Measurements from ENCODE around the gene CARM1.
"Not testable (repeated sequence)": the region's sequence is repeated elsewhere in the genome, so short reads cannot be mapped to it uniquely, and the experiment has no call there.

The CARM1 gene

DNA sequence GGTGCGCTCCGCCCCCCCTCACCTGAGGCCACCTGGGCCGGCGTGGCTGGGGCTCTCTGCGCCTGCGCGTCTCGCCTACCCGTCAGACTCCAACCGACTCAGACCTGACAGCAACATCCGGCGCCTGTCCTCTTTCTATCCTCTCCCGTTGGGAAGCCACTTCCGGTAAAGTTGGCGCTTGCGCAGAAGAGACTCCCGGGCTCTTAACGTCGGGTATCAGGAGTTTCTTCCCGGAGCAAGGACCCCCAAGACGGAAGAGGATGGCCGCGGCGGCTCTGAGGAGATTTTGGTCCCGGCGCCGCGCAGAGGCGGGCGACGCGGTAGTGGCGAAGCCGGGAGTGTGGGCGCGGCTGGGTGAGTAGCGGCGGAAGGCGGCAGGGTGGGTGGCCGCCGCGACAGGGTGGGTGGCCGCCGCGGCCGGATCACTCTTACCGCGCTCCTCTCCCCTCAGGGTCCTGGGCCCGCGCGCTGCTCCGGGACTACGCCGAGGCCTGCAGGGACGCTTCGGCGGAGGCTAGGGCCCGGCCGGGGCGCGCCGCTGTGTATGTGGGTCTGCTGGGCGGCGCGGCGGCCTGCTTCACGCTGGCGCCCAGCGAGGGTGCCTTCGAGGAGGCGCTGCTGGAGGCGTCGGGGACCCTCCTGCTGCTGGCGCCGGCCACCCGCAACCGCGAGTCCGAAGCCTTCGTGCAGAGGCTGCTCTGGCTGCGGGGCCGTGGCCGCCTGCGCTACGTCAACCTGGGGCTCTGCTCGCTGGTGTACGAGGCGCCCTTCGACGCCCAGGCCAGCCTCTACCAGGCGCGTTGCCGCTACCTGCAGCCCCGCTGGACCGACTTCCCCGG is 57.4 kb downstream of the CARM1 start, which contains the start of the genes TIMM29 and YIPF2:
Gene TIMM29 (plus strand): TSS at position 249 of the 839 bp plus-strand sequence. CDS start 12 bp downstream, at position 261.
Gene YIPF2 (minus strand): TSS at position 77 of the 839 bp plus-strand sequence. CDS start 229 bp downstream, outside the sequence.
- DNase-seq (ENCODE audit: low read depth), result peak; percentile 93

DNA sequence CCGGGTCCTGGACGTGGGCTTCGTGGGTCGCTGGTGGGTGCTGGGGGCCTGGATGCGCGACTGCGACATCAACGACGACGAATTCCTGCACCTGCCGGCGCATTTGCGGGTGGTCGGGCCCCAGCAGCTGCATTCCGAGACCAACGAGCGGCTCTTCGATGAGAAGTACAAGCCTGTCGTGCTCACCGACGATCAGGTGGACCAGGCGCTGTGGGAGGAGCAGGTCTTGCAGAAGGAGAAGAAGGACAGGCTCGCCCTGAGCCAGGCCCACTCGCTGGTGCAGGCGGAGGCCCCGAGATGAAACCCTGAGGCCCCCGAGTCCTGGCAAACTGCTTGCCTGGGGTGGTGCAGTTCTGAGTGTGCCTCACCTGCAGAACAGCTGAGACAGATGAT is 58.0 kb downstream of the CARM1 start:
- no peak for DNase-seq (ENCODE audit: low read depth)

DNA sequence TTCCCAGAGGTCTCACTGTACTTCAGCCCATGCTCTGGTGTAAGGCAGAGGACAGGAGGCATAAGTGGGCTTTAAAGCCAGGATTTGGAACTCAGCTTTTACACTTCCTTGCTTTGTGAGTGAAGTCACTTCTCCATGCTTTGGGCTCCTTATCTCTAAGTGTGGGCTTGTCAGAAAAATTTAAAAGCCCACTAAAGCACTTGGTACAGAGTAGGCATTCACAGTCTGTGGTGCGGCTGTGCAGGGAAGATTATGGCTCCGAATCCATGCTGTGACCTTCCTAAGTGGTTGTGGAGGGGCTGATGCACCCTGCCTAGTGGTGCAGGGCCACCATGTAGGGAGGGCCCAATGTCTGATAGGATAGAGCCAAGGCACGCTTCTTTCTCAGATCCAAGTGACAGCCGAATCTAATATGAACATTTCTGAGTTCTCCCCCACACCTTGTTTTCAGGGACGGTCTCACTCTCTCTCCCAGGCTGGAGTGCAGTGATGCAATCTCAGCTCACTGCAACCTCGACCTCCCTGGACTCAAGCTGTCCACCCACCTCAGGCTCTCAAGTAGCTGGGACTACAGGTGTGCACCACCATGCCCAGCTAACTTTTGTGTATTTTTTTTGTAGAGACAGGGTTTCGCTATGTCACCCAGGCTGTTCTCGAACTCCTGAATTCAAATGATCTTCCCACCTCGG is 64.2 kb downstream of the CARM1 start:
- DNase-seq (ENCODE audit: low read depth), result no peak

DNA sequence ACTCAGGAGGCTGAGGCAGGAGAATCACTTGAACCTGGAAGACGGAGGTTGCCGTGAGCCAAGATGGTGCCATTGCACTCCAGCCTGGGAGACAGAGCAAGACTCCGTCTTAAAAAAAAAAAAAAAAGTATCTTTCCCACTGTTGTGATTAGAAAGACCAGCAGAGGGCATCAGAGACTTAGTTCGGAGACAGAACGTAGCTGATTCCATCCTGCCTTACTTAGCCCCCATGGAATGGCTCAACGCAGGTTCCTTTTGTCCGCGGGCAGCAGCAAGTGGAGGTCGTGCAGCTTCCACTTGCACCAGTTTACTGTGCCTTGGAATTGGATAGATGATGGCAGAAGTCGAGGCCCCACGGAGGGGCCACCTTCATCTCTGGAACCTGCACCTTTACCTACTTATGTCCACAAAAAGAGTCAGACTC is 65.3 kb downstream of the CARM1 start:
- no peak for DNase-seq (ENCODE audit: low read depth)

DNA sequence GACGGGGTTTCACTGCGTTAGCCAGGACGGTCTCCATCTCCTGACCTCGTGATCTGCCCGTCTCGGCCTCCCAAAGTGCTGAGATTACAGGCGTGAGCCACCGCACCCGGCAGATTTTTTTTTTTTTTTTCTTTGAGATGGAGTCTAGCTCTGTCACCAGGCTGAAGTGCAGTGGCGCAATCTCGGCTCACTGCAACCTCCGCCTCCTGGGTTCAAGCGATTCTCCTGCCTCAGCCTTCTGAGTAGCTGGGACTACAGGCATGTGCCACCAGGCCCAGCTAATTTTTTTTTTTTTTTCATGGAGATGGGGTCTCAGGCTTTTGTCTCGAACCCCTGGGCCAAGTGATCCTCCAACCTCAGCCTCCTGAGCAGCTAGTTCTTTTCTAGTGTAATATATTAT is 70.3 kb downstream of the CARM1 start:
- not testable (repeated sequence) for DNase-seq (ENCODE audit: low read depth)

DNA sequence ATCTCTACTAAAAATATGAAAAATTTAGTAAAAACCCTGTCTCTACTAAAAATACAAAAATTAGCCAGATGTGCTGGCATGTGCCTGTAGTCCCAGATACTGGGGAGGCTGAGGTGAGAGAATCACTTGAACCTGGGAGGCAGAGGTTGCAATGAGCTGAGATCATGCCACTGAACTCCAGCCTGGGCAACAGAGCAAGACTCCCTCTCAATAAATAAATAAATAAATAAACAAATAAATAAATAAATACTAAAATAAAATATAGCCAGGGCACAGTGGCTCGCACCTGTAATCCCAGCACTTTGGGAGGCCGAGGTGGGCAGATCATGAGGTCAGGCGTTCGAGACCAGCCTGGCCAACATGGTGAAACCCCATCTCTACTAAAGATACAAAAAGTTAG is 72.1 kb downstream of the CARM1 start:
- DNase-seq (ENCODE audit: low read depth), result not testable (repeated sequence)

DNA sequence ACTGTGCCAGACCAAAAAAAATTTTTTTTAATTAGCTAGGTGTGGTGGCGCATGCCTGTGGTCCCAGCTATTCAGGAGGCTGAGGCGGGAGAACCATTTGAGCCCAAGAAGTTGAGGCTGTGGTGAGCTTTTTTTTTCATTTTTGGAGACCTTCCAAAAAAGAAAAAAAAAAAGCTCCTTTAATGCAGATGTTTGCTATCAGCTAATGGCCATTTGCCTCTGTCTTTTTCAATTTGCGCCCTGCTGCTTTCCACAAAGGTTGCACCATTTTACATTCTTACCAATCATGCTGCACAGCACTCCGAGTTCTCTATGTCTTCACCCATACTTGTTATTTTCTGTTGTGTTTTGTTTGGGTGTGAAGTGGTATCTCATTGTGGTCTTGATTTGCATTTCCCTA is 73.9 kb downstream of the CARM1 start:
- no peak for DNase-seq (ENCODE audit: low read depth)

DNA sequence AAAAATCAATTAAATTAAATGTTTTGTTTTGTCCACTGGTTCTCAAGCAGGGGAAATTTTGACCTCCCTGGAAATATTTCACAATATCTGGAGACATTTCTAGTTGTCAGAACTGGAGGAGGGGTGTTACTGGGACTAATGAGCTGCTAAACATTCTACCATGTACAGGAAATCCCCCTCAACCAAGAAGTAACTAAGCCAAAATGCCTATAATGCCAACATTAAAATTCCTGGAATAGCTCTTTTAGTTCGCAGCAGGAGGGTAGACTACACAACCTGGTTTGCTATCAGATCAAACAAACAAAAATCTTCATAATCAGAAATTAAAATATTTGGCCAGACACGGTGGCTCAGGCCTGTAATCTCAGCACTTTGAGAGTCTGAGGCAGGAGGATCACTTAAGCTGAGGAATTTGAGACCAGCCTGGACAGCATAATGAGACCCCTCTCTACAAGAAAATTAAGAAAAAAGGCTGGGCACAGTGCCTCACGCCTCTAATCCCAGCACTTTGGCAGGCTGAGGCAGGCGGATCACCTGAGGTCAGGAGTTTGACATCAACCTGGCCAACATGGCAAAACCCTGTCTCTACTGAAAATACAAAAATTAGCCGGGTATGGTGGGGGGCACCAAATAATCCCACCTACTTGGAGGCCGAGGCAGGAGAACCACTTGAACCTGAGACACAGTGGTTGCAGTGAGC is 75.8 kb downstream of the CARM1 start:
- no peak for DNase-seq (ENCODE audit: low read depth)

DNA sequence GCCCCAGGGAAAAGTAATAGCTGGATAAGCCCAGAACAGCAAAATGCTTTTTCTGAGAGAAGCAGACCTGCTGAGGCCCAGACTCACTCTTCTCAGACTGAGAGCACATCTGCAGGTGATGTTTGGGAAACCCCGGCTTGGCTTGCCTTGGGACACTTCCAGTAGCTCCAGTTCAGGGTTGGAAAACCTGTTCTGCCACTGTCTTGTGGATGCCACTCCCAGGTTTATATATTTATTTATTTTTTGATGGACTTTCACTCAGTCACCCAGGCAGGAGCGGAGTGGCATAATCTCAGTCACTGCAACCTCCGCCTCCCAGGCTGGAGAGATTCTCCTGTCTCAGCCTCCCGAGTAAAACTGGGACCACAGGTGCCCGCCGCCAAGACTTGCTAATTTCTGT is 81.5 kb downstream of the CARM1 start:
- no peak for DNase-seq (ENCODE audit: low read depth)

DNA sequence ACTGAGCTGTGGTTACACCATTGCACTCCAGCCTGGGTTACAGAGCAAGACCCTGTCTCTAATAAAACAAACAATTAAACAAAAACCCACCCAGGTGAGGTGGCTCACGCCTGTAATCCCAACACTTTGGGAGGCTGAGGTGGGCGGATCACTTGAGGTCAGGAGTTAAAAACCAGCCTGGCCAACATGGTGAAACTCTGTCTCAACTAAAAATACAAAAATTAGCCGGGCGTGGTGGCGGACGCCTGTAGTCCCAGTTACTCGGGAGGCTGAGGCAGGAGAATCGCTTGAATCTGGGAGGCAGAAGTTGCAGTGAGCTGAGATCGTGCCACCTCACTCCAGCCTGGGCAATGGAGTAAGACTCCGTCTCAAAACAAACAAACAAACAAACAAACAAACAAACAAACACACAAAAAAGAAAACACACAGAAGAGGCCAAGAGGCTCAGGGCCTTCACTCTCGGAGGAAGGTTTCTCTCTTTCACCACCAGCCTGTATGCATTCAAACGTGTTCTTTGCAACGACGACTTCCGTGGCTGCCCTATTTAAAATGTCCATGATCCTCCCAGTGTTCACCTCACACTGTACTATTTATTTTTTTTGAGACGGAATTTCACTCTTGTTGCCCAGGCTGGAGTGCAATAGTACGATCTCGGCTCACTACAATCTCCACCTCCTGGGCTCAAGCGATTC is 88.1 kb downstream of the CARM1 start:
- not testable (repeated sequence) for DNase-seq (ENCODE audit: low read depth)

DNA sequence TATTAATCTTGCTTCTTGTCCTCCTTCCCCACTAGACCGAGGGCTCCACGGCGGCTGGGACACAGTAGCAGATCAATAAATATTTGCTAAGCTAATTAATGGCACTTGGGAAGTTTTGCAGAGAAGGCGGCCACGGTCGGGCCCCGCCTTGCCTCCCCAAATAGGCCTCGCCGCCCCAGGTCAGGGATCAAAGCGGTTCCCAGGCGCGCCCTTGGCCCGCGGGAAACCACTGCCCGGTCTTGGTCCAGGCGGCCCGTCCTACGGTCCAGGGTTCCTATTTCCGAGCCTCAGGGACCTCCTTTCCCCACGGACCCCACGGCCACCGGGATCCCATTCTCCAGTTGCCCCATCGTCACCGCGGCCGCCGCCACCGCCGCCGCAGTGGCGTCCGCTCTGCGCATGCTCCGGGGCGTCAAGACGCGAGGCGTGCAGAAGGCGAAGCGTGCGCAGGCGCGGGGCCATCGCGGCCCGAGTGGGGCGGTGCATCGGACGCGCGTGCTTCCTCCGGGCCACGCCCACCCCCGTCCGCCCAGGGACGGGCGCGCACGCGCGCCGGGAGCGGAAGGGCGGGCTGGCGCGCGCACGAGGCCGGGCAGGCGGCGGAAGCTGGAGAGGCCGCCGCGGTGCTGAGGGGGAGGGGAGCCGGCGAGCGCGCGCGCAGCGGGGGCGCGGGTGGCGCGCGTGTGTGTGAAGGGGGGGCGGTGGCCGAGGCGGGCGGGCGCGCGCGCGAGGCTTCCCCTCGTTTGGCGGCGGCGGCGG is 89.1 kb downstream of the CARM1 start, which contains the start of gene SMARCA4:
Gene SMARCA4 (plus strand): TSS at position 717 of the 759 bp plus-strand sequence. CDS start 23,122 bp downstream, outside the sequence.
- DNase-seq (ENCODE audit: low read depth), result peak; percentile 72

DNA sequence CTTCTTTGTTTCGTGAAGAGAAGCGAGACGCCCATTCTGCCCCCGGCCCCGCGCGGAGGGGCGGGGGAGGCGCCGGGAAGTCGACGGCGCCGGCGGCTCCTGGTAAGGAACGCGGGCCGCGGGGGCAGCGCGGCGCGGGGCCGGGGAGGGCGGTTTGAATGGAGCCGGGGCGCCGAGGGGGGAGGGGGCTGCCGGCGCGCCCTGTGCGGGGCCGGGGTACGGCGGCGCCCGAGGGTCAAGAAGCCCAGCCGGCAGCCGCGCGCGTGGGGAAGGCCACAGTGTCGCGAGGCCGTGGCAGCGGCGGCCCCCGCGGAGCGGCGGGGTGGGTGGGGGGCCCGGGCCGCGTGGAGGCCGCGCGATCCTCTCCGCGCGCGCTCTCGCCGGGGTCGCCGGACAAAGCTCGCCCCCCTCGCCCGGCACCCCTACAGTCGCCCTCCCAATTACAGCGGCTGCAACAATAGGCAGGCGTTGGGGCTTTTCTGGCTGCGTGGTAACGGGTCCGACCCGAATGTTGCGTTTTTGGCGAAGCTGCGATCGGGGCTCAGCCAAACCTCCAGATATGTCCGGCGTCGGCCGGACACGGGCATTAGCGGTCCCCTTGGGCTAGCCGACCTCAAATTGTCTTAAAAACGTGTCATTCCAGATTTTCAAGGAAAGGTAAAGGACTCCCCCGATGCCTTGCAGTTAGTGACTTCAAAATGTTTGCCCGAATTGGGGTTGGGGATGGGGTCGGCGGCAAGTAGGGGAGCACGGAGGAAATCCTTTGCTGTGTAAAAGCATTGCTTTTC is 89.9 kb downstream of the CARM1 start:
- DNase-seq (ENCODE audit: low read depth), result no peak

DNA sequence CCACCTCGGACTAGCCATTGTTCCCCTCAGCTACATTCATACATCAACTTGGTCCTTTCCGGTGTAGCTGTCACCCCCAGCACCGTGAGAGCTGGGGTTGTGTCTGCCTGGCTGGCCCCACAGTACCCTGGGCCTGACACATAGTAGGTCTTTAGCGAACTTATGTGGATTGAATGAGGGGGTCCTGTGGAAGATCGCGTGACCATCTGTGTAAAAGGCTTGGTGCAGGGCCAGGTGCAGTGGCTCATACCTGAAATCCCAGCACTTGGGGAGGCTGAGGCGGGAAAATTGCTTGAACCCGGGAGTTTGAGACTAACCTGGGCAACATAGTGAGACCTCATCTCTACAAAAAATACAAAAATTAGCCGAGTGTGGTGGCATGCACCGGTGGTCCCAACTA is 91.5 kb downstream of the CARM1 start:
- no peak for DNase-seq (ENCODE audit: low read depth)

DNA sequence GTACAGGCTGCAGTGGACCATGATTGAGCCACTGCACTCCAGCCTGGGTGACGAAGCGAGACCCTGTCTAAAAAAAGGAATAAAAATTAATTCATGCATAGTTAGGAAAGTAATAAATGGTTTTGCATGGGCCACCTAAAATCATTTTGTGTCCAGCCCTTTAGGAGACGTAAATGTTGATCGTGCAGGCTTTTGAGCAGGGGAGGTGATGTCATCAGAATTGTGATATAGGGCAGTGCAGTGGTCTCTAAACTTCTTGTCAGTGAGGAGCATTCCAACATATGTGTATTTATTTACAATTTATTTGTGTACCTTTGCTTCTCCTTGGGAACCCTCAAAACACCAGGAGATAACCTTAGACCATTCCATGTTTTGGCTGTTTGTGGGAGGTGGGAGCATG is 92.5 kb downstream of the CARM1 start:
- DNase-seq (ENCODE audit: low read depth), result no peak

DNA sequence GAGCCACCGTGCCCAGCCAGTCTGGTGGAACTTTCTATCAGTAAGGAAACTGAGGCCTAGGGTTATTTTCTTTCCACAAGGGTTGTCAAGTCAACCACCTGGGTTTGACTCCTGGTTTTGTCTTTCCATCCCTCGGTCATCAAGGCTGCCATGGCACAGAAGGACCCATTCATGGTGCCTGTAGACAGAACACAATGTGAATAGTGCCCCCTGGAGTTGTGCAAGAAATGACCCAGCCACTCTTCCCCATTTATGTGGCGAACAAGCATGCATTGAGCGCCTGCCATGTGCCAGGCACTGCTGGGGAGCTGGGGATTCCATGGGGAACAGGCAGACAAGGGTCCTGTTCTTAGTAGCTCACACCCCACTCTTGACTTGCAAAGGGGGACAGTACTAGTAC is 93.5 kb downstream of the CARM1 start:
- DNase-seq (ENCODE audit: low read depth), result no peak

DNA sequence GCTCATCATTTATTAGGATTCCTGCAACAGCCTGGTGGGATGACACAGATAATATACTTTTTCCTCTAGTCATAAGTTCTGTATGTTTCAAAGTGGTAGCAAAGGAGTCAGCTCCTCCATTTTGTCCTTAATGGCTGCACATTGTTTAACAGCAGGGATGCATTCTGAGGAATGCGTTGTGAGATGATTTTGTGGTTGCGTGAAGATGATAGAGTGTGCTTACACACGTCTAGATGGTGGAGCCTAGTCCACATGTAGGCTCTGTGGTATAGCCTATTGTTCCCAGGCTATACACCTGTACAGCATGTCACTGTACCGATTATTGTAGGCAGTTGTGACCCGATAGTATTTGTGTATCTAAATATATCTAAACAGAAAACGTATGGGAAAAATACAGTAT is 94.0 kb downstream of the CARM1 start:
- no peak for DNase-seq (ENCODE audit: low read depth)

DNA sequence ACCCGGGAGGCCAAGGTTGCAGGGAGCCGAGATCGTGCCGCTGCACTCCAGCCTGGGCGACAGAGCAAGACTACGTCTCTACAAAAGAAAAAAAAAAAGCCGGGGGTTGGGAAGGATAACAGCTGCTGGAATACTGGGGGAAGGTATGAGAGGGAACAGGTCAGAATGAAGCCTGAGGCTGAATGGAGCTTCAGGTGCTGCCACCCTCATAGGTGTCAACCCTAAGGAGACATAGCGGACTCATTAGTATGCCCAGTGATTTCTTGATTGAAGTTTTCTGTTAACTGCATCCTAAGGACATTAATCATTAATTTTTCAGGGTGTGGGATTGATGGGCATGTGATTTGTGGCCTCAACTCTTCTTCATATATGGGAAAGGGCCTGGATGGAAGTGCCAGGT is 95.5 kb downstream of the CARM1 start:
- no peak for DNase-seq (ENCODE audit: low read depth)

DNA sequence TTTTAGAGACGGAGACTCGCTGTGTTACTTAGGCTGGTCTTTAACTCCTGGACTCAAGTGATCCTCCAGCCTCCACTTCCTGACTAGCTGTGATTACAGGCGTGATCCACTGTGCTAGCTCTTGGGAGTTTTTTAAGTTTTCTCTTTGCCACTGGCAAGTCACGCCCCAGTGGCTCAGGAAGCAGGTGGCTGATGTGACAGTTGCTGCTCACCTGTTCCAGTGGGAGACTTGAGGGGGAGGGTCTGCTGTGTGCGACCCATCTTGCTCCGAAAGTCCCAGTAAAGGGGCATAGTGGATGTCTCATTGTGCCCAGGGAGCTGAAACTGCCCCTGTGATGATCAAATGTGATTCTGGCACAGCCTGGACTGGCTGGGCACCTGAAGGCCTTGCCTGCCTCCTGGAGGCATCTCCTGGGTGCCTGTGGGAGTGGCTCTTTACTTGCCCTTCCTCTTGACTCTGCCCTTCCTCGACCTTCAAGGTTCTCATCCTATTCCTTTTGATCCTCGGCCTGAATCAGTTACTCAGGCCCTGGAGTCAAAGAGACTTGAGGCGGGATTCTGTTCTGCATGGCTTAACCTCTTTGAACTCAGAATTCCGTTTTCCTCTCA is 97.3 kb downstream of the CARM1 start:
- no peak for DNase-seq (ENCODE audit: low read depth)

DNA sequence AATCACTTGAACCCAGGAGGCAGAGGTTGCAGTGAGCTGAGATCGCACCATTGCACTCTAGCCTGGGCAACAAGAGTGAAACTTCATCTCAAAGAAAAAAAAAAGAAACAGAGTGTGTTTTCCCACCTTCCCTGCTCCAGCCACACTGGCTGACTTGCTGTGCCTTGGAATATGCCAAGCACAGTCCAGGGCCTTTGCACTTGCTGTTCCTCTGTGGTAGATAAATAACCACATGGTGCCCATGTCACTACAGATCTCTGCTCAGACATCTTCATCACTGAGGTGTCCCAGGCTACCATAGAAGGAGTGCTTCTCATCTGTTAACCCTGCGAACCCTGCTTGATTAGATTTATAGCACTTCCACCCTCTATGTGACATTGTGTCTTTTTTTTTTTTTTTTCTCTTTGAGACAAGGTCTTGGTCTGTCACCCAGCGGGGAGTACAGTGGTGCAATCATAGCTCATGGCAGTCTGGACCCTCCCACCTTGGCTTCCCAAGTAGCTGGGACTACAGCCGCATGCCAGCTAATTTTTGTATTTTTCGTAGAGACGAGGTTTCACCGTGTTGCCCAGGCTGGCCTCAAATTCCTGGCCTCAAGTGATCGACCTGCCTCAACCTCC is 99.9 kb downstream of the CARM1 start:
- no peak for DNase-seq (ENCODE audit: low read depth)

Data from non-pigmented ciliary epithelial cell (primary cell).